ENCODE data around the gene ZDHHC20.

DNA sequence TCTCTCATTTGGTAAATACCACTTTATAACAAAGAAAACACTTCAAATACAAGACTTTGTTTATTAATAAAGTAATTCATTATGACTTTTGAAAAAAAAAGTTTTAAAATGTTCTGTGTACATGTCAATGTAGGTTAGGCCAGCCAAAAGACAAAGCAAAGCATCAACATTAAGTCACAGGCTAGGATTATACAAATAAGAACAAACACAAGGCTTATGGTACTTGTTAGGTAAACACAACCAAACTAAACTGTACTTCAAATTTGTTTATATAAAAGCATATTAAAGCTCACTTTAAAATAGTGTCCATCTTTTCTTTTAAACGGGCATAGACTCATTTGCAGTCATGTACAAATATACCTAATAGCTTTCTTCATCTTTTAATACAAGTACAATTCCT lies 86.6 kb downstream of the ZDHHC20 start:
- TF ChIP-seq, protein P1, sequence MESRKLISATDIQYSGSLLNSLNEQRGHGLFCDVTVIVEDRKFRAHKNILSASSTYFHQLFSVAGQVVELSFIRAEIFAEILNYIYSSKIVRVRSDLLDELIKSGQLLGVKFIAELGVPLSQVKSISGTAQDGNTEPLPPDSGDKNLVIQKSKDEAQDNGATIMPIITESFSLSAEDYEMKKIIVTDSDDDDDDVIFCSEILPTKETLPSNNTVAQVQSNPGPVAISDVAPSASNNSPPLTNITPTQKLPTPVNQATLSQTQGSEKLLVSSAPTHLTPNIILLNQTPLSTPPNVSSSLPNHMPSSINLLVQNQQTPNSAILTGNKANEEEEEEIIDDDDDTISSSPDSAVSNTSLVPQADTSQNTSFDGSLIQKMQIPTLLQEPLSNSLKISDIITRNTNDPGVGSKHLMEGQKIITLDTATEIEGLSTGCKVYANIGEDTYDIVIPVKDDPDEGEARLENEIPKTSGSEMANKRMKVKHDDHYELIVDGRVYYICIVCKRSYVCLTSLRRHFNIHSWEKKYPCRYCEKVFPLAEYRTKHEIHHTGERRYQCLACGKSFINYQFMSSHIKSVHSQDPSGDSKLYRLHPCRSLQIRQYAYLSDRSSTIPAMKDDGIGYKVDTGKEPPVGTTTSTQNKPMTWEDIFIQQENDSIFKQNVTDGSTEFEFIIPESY (IDR thresholded peaks at IDR 0.05; ENCODE audit: extremely low read depth, insufficient replicate concordance, low read length): no peak
- TF ChIP-seq TCF7L2 (IDR thresholded peaks at IDR 0.05; ENCODE audit: borderline replicate concordance, extremely low read depth, insufficient read depth, insufficient read length): no peak
- TF ChIP-seq, protein P2, sequence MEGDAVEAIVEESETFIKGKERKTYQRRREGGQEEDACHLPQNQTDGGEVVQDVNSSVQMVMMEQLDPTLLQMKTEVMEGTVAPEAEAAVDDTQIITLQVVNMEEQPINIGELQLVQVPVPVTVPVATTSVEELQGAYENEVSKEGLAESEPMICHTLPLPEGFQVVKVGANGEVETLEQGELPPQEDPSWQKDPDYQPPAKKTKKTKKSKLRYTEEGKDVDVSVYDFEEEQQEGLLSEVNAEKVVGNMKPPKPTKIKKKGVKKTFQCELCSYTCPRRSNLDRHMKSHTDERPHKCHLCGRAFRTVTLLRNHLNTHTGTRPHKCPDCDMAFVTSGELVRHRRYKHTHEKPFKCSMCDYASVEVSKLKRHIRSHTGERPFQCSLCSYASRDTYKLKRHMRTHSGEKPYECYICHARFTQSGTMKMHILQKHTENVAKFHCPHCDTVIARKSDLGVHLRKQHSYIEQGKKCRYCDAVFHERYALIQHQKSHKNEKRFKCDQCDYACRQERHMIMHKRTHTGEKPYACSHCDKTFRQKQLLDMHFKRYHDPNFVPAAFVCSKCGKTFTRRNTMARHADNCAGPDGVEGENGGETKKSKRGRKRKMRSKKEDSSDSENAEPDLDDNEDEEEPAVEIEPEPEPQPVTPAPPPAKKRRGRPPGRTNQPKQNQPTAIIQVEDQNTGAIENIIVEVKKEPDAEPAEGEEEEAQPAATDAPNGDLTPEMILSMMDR (IDR thresholded peaks at IDR 0.05 in 2 of 3, conservative IDR thresholded peaks at IDR 0.05 in 1 of 3; ENCODE audit: borderline replicate concordance in 1 of 3, insufficient read depth in 1 of 3, low read depth in 2 of 3, low read length in 2 of 3): no peak
- no peak for TF ChIP-seq REST (IDR thresholded peaks at IDR 0.05; ENCODE audit: low read depth)
- TF ChIP-seq POLR2A (IDR thresholded peaks at IDR 0.05; ENCODE audit: borderline replicate concordance, extremely low read depth, insufficient read depth, insufficient read length): no peak
- no peak for TF ChIP-seq ELF1 (IDR thresholded peaks at IDR 0.05; ENCODE audit: borderline replicate concordance, low read depth)
- no peak for TF ChIP-seq JUND (IDR thresholded peaks at IDR 0.05)
- no peak for TF ChIP-seq POLR2AphosphoS5 (IDR thresholded peaks at IDR 0.05; ENCODE audit: low read depth, low read length)
- no peak for TF ChIP-seq EZH2 (IDR thresholded peaks at IDR 0.05)
- no peak for TF ChIP-seq SIN3A (IDR thresholded peaks at IDR 0.05; ENCODE audit: low read depth)
- TF ChIP-seq, protein P3, sequence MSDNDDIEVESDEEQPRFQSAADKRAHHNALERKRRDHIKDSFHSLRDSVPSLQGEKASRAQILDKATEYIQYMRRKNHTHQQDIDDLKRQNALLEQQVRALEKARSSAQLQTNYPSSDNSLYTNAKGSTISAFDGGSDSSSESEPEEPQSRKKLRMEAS (IDR thresholded peaks at IDR 0.05): no peak
- no peak for TF ChIP-seq CEBPB (IDR thresholded peaks at IDR 0.05; ENCODE audit: low read depth)
- TF ChIP-seq SP1 (IDR thresholded peaks at IDR 0.05; ENCODE audit: low read depth): no peak
- TF ChIP-seq EZH2phosphoT487 (IDR thresholded peaks at IDR 0.05; ENCODE audit: borderline replicate concordance): no peak
